Mesendoderm (in vitro differentiated cells): Measurements from ENCODE around the gene PTPRE. TPM values are rescaled to one million over a fixed set of nuclear protein-coding genes. Genes with fewer than 3 reads are reported as not detected.

Source experiments
- DNase-seq: peaks from one replicate; pipeline ENCODE4 v3.0.0; 2013
- H2AK5ac ChIP-seq: 2 replicates; pipeline ENCODE4 v1.6.1; 2013; ENCODE audit warnings: low read length, inconsistent platforms
- H2BK120ac ChIP-seq: 2 replicates; pipeline ENCODE4 v1.6.1; 2013; ENCODE audit warnings: low read depth, mild to moderate bottlenecking, low read length, moderate library complexity, mixed read lengths
- H2BK15ac ChIP-seq: replicated peaks from 2 replicates; pipeline ENCODE4 v1.6.1; 2013; ENCODE audit warnings: low read depth, mild to moderate bottlenecking, moderate library complexity
- H2BK5ac ChIP-seq: 2 replicates; pipeline ENCODE4 v1.6.1; 2013; ENCODE audit warnings: low read length, inconsistent platforms
- H3K18ac ChIP-seq: 2 replicates; pipeline ENCODE4 v1.6.1; 2013; ENCODE audit warnings: mild to moderate bottlenecking, low read length, mixed read lengths
- H3K23ac ChIP-seq: one replicate; pipeline ENCODE4 v1.6.1; 2013; ENCODE audit warnings: low read length
- H3K27ac ChIP-seq: 2 replicates; pipeline ENCODE4 v1.5.1; 2013; ENCODE audit warnings: low read depth, mild to moderate bottlenecking, inconsistent platforms, low read length, moderate library complexity
- H3K27me3 ChIP-seq: 2 replicates; pipeline ENCODE4 v1.6.1; 2013; ENCODE audit warnings: low read length, control low read depth, mild to moderate bottlenecking, inconsistent platforms; ENCODE audit not compliant: insufficient read depth, poor library complexity
- H3K36me3 ChIP-seq: 2 replicates; pipeline ENCODE4 v1.6.1; 2013; ENCODE audit warnings: low read length, inconsistent platforms; ENCODE audit not compliant: control insufficient read depth, insufficient read depth
- H3K4ac ChIP-seq: one replicate; pipeline ENCODE4 v1.6.1; 2013; ENCODE audit warnings: low read depth, mild to moderate bottlenecking, low read length, moderate library complexity
- H3K4me1 ChIP-seq: 2 replicates; pipeline ENCODE4 v1.6.1; 2013; ENCODE audit warnings: low read depth, low read length, inconsistent platforms; ENCODE audit not compliant: control insufficient read depth
- H3K4me2 ChIP-seq: 2 replicates; pipeline ENCODE4 v1.6.1; 2013; ENCODE audit warnings: low read length
- H3K4me3 ChIP-seq: 2 replicates; pipeline ENCODE4 v1.5.1; 2013; ENCODE audit warnings: mild to moderate bottlenecking, low read length
- H3K56ac ChIP-seq: one replicate; pipeline ENCODE4 v1.6.1; 2013; ENCODE audit warnings: low read length
- H3K79me1 ChIP-seq: 2 replicates; pipeline ENCODE4 v1.6.1; 2013; ENCODE audit warnings: low read length, inconsistent platforms
- H3K79me2 ChIP-seq: 2 replicates; pipeline ENCODE4 v1.6.1; 2013; ENCODE audit warnings: mild to moderate bottlenecking, low read length; ENCODE audit not compliant: control insufficient read depth, insufficient read depth
- H3K9ac ChIP-seq: 2 replicates; pipeline ENCODE4 v1.6.1; 2013; ENCODE audit warnings: low read length, inconsistent platforms
- H4K5ac ChIP-seq: one replicate; pipeline ENCODE4 v1.6.1; 2013; ENCODE audit warnings: low read length
- H4K8ac ChIP-seq: one replicate; pipeline ENCODE4 v1.6.1; 2013; ENCODE audit warnings: low read depth, mild to moderate bottlenecking, control low read depth, low read length, moderate library complexity
- WGBS: extraction: QIAGEN DNeasy Blood & Tissue Kit; methylation state at CpG from one replicate; pipeline ENCODE4 v1.1.7; 2013; ENCODE audit warnings: low lambda C conversion rate, missing lambda C conversion rate; ENCODE audit not compliant: insufficient coverage; ENCODE audit errors: extremely low coverage; 5-methylcytosine and 5-hydroxymethylcytosine counted together
- polyA plus RNA-seq, 2 experiments: library from polyadenylated mRNA; stranded (reverse); fragments of 200-250 nt; gene quantifications; one replicate each; pipeline ENCODE4 v1.2.3, GENCODE V29; 2013

The PTPRE gene
- 0.59 TPM for polyA plus RNA-seq (2013, experiment 1 of 2)
- polyA plus RNA-seq (2013, experiment 2 of 2): 0.70 TPM

GRCh38 chr10:127906548-127907377, at the start of gene PTPRE:
Gene PTPRE, plus strand, starts transcription at chr10:127907103. Its CDS starts 133,779 bp downstream, at chr10:128040882.
- Histone ChIP-seq H3K4me1 (no peaks in the 10 kb centered on the region), H2BK120ac (no peak within 1 kb of the TSS), H2BK15ac (no peak within 1 kb of the TSS), H3K79me2 (no peaks in the 10 kb centered on the region), H2AK5ac (no peak within 1 kb of the TSS), H3K4me3 (no peak within 1 kb of the TSS), H3K27ac (no peak within 1 kb of the TSS), H3K9ac (peak within 1 kb of the TSS; percentile 36), H3K18ac (no peak within 1 kb of the TSS), H3K79me1 (no peaks in the 10 kb centered on the region), H4K8ac (no peak within 1 kb of the TSS), H3K23ac (no peak within 1 kb of the TSS), H3K4ac (no peak within 1 kb of the TSS), H3K56ac (peak within 1 kb of the TSS; percentile 67), H2BK5ac (no peak within 1 kb of the TSS), H3K36me3 (no peaks in the 10 kb centered on the region), H4K5ac (no peak within 1 kb of the TSS), H3K4me2 (peak within 1 kb of the TSS; percentile 66), H3K27me3 (peaks cover 9% of the 10 kb centered on the region)
- peak; percentile 60 for DNase-seq
- no CpG with 5 or more reads among the region's 78 CpGs for WGBS

GRCh38 chr10:127860592-127860991, 46.3 kb upstream of the PTPRE start:
- H3K4me1 ChIP-seq: no peaks in the 10 kb centered on the region
- H3K79me1 ChIP-seq: no peaks in the 10 kb centered on the region
- H3K4me2 ChIP-seq: no peak overlapping the region
- no peak overlapping the region for H4K5ac ChIP-seq
- no peak overlapping the region for H2AK5ac ChIP-seq
- no CpG with 5 or more reads among the region's 6 CpGs for WGBS
- H3K4me3 ChIP-seq: no peak overlapping the region
- no peak for DNase-seq
- no peak overlapping the region for H3K18ac ChIP-seq
- H2BK5ac ChIP-seq: no peak overlapping the region
- no peaks in the 10 kb centered on the region for H3K27me3 ChIP-seq
- H3K23ac ChIP-seq: no peak overlapping the region
- no peak overlapping the region for H2BK15ac ChIP-seq
- H3K56ac ChIP-seq: no peak overlapping the region
- H3K36me3 ChIP-seq: no peaks in the 10 kb centered on the region
- no peak overlapping the region for H3K9ac ChIP-seq
- no peak overlapping the region for H4K8ac ChIP-seq
- H2BK120ac ChIP-seq: no peak overlapping the region
- no peak overlapping the region for H3K27ac ChIP-seq
- H3K4ac ChIP-seq: no peak overlapping the region
- H3K79me2 ChIP-seq: no peaks in the 10 kb centered on the region

- Histone ChIP-seq H3K4me3 (no peak overlapping the region), H2AK5ac (no peak overlapping the region), H2BK15ac (no peak overlapping the region), H3K4me2 (no peak overlapping the region), H3K27me3 (no peaks in the 10 kb centered on the region), H3K18ac (no peak overlapping the region), H3K4ac (no peak overlapping the region), H2BK120ac (no peak overlapping the region), H3K27ac (no peak overlapping the region), H4K8ac (no peak overlapping the region), H3K36me3 (no peaks in the 10 kb centered on the region), H3K56ac (no peak overlapping the region), H3K79me2 (no peaks in the 10 kb centered on the region), H4K5ac (no peak overlapping the region), H3K79me1 (no peaks in the 10 kb centered on the region), H3K4me1 (no peaks in the 10 kb centered on the region), H3K23ac (no peak overlapping the region), H3K9ac (no peak overlapping the region), H2BK5ac (no peak overlapping the region)
- DNase-seq: peak; percentile 8
- no CpG with 5 or more reads among the region's 6 CpGs for WGBS
Observed at GRCh38 chr10:127863231-127863825, 43.6 kb upstream of the PTPRE start.

GRCh38 chr10:127866276-127867013, 40.5 kb upstream of the PTPRE start:
- H4K8ac ChIP-seq: no peak overlapping the region
- H3K27me3 ChIP-seq: no peaks in the 10 kb centered on the region
- H3K56ac ChIP-seq: no peak overlapping the region
- no peak overlapping the region for H2BK120ac ChIP-seq
- DNase-seq: no peak
- H3K27ac ChIP-seq: no peak overlapping the region
- H2BK5ac ChIP-seq: no peak overlapping the region
- no peaks in the 10 kb centered on the region for H3K36me3 ChIP-seq
- H3K9ac ChIP-seq: no peak overlapping the region
- no peaks in the 10 kb centered on the region for H3K79me1 ChIP-seq
- no peak overlapping the region for H3K4ac ChIP-seq
- H3K18ac ChIP-seq: no peak overlapping the region
- H2BK15ac ChIP-seq: no peak overlapping the region
- H3K23ac ChIP-seq: no peak overlapping the region
- H2AK5ac ChIP-seq: no peak overlapping the region
- H3K79me2 ChIP-seq: no peaks in the 10 kb centered on the region
- no peak overlapping the region for H3K4me3 ChIP-seq
- H3K4me2 ChIP-seq: no peak overlapping the region
- H4K5ac ChIP-seq: no peak overlapping the region
- H3K4me1 ChIP-seq: no peaks in the 10 kb centered on the region
- no CpG with 5 or more reads among the region's 8 CpGs for WGBS

- Histone ChIP-seq H3K23ac (no peak overlapping the region), H3K79me2 (no peaks in the 10 kb centered on the region), H2AK5ac (no peak overlapping the region), H2BK120ac (no peak overlapping the region), H3K4me1 (no peaks in the 10 kb centered on the region), H3K9ac (no peak overlapping the region), H3K56ac (no peak overlapping the region), H3K36me3 (no peaks in the 10 kb centered on the region), H3K79me1 (no peaks in the 10 kb centered on the region), H2BK5ac (no peak overlapping the region), H3K18ac (no peak overlapping the region), H3K4me3 (no peak overlapping the region), H3K27me3 (no peaks in the 10 kb centered on the region), H4K8ac (no peak overlapping the region), H2BK15ac (no peak overlapping the region), H3K4me2 (no peak overlapping the region), H4K5ac (no peak overlapping the region), H3K27ac (no peak overlapping the region), H3K4ac (no peak overlapping the region)
- WGBS: no CpG with 5 or more reads among the region's 1 CpG
- DNase-seq: no peak
Observed at GRCh38 chr10:127867805-127868204, 39.1 kb upstream of the PTPRE start.
